ENCODE data around the gene GYPE.
"Not testable (repeated sequence)": the region's sequence is repeated elsewhere in the genome, so short reads cannot be mapped to it uniquely, and the experiment has no call there.

The GYPE gene

DNA sequence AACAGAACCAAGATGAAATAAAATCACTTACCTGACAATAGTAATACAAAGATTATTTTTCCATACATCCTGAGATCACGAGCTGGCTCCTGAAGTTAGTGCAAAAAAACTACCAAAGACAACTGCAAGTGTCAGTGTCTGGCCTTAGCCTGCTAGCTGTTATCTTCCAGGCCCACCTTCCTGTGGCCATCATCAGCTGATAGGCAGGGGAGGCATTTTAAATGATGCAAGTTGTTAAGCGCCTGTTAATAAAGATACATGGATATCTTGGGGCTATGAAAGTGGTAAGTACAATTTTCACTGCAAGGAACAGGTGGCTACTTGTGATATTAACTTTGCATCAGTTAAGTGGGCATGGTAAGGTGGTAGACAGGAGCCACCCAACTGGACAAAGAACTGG, at the start of gene GYPE:
GYPE (minus strand) TSS at position 120 of the 400 bp plus-strand sequence; CDS start at position 68, 52 bp downstream.
- not testable (repeated sequence) for DNase-seq (ENCODE audit: low spot score)

DNA sequence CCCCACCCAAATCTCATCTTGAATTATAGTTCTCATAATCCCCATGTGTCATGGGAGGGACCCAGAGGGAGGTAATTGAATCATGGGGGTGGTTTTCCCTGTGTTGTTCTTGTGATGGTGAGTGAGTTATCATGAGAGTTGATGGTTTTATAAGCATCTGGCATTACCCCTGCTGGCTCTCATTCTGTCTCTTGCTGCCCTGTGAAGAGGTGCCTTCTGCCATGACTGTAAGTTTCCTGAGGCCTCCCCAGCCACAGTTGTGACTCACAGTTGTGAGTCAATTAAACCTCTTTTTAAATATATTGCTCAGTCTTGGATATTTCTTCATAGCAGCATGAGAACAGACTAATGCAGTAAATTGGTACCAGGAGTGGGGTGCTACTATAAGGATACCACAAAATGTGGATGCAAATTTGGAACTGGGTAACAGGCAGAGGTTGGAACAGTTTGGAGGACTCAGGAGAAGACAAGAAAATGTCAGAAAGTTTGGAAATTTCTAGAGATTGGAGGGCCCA, 46.2 kb upstream of the GYPE start:
- DNase-seq (ENCODE audit: low spot score), result not testable (repeated sequence)

DNA sequence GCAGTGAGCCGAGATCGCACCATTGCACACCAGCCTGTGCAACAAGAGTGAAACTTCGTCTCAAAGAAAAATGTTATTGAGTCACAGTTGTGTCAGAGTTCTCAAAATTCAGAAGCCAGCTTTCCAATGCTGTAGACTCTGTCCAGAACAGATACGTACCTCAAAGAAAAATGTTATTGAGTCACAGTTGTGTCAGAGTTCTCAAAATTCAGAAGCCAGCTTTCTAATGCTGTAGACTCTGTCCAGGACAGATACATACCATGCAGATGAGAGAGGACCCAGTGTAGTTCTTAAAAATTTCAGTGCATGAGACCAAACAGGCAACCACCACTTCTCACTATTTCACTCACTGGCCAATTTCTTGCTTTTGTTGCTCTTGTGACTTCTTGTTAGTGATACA, 45.6 kb upstream of the GYPE start:
- DNase-seq (ENCODE audit: low spot score), result not testable (repeated sequence)

DNA sequence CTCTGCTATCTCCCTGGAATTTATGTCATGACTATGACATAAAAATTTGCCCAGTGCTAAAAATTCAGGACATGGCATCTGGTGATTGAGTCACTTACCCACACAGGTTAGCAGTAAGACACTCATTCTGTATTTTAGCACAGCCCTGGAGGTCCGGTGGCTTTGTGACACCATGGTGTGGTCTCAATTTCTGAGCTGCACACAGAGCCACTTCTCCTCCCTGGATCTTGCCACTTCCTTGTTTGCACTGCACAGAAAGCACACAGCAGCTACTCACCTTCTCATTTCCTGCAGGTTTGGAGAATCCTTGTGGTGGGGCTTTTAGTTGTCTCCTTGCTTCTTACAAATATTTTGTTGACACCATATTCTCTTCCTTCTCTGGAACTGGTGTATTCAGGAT, 44.8 kb upstream of the GYPE start:
- not testable (repeated sequence) for DNase-seq (ENCODE audit: low spot score)

DNA sequence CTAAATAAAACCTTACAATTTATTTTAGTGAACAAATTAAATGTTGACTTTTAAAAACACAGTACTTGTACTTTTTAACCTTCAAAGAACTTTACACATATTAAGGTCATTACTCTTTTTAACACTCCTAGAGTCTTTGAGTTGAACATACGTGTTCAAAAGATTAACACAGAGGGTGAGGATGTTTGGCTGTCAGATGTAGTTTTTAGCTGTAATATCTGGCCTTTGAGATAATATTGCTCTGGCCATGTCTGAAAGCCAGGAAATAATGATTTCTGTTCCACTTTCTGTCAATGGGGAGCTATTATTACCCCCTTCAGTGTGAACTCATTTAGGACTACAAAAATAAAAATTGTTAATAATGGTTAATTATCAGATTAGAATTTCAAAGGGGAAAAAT, 42.1 kb upstream of the GYPE start:
- DNase-seq (ENCODE audit: low spot score), result not testable (repeated sequence)

DNA sequence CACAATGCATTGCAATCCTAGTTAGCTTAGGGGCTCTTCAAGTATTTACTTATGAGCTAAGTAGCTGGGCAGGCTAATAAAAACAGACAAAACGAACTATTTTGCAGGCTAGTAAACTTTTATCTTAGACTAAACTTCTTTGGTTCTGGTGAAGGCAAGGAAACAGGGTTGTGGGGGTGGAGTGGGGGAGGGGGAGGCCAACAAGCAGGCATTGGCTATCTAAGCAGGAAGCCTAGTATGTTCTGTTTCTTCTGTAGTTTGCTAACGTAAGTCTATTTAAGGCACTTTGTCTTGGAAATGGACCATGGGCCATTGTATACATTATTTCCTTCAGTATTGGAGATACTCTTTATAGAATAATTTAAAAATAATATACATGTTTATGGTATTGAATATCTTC, 35.3 kb upstream of the GYPE start:
- DNase-seq (ENCODE audit: low spot score), result not testable (repeated sequence)

DNA sequence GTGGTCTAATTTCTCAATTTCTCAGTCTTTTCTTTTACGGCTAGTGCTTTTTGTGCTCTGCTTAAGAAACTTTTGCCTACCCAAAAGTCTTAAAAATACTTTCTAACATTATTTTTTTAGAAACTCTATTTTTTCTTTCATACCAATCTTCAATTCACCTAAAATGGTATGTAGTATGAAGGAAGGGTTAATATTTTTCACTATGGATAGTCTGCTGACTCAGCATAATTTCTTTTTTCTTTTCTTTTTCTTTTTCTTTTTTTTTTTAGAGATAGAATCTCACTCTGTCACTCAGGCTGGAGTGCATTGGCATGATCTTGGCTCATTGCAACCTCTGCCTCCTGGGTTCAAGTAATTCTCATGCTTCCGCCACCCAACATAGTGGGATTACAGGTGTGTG, 34.2 kb upstream of the GYPE start:
- DNase-seq (ENCODE audit: low spot score), result no peak

DNA sequence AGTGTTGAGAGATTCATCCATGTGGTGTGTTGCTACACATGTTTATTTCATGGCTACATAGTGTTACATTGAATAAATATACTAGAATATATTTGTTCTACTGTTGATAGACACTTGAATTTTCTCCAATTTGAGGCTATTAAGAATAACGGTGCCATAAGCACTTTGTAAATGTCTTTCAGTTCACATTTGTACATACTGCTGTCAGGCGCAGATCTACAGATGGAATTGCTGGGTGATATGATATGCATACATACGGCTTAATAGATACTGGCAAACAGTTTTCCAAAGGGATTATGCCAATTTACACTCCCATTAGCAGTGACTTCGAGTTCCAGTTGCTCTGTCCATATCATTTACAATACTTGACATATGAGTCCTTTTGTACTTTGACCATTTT, 33.5 kb upstream of the GYPE start:
- DNase-seq (ENCODE audit: low spot score), result not testable (repeated sequence)

DNA sequence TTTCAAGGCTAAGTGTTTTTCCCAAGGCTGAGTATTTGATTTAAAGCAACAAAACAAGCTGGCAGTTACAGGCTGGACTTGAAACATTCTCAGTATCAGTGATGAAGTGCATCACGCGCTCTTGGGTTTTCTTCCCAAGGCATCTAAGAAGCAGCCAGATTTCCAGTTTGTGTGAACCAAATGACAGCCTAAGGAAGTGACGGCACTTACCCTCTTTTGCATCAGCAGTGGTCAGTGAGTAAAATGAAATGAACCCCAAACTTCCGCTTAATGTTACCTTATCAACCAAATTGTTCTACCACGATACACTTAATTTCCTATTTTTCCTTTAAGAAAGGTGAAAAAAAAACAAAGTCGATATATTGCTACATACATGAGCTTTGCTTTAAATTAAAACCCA, 15.8 kb upstream of the GYPE start:
- DNase-seq (ENCODE audit: low spot score), result no peak

DNA sequence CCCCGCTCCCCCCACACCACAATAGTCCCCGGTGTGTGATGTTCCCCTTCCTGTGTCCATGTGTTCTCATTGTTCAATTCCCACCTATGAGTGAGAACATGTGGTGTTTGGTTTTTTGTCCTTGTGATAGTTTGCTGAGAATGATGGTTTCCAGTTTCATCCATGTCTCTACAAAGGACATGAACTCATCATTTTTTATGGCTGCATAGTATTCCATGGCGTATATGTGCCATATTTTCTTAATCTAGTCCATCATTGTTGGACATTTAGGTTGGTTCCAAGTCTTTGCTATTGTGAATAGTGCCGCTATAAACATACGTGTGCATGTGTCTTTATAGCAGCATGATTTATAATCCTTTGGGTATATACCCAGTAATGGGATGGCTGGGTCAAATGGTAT, 11.1 kb upstream of the GYPE start:
- DNase-seq (ENCODE audit: low spot score), result not testable (repeated sequence)

DNA sequence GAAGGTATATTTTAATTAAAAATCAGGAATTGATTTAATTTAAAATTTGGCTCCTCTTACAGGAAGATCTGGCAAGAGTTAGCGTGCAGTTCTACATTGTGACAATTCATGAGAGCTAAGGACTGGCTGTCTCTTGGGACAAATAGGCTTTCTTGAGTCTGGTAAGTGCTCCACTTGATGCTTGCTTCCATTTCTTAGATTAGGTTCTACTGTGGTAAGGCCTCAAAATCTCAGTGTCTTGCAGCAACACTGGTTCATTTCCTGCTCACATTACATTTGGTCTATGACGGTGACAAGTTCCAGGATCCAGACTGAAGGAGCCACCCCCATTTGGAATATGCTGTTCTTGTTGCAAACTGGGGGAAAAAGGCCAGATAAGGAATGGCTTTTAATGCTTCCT, 7.1 kb upstream of the GYPE start:
- not testable (repeated sequence) for DNase-seq (ENCODE audit: low spot score)

DNA sequence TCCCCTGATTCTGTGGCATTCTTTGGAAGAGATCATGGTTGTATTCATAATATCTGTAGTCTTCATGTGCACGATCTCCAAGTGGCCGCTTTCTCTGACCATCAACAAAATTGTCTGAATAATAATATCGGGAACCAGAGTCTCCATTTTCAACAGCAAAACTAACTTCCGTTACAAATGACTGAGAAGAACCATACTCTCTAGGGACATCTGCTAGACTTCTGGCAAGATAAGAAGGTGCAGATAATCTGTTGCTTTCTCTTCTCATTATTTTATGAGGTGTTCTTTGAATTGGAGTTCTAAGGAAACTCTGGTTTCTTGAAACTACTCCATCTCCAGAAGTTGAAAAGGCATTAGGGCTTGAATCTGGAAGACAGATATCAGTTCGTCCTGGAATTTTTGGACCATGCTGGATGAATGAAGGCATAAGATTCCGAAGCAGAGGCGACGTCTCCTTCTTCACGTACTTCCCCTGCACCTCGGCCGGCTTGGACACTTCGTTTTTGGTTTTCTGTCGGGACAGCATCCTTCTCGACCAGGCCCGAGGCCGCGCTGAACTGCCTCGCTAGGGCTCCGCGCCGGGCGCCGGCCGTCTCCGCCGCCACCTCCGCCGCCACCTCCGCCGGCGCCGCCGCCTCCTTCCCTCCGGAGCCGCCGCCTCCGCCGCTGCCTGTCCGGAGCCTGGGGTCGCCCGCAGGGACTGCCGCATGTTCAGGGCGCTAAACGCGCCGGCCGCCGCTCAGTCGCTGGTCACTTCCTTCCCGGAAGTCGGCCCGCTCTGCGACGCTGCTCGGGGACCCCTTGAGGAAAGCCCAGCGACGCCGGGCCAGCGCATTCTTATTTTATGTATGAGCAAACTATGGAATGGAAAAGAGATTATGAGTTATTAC, 6.4 kb upstream of the GYPE start:
- peak; percentile 43 for DNase-seq (ENCODE audit: low spot score)

DNA sequence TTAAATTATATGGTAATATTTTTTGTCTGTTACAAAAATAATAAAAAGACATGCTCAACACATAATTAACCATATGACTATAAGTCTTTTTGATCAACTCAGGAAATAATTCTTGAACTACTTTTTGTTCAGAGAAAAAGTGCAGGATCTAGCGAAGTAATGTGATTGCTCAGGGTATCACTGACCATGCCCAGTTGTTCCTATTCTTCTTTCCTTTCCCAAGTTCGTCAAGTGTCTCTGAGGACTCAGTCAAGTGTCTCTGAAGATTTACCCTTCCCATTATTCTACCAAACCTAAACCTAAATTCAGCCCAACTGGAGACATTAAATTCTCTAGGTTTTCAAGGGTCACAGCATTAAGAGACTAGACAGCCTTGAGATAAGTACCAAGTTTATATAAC, 5.5 kb upstream of the GYPE start:
- not testable (repeated sequence) for DNase-seq (ENCODE audit: low spot score)

DNA sequence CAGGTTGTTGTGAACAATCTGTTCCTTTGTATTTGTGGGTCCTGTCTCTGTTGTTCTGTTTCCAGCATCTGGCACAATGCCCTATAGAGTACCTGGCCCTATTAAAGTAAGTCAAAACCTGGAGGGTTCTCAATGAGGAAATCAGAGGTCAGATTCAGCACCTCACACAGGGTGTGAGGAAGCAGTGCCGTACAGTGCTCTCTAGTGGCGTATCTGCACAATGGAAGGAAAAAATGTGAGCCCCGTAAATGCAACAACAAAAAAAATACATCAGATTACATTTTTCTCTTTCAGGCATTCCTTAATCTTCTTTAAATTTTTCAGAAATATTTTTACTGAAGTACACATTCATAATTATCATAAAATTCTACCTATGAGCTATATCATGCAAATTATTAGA, 2.5 kb upstream of the GYPE start:
- not testable (repeated sequence) for DNase-seq (ENCODE audit: low spot score)

DNA sequence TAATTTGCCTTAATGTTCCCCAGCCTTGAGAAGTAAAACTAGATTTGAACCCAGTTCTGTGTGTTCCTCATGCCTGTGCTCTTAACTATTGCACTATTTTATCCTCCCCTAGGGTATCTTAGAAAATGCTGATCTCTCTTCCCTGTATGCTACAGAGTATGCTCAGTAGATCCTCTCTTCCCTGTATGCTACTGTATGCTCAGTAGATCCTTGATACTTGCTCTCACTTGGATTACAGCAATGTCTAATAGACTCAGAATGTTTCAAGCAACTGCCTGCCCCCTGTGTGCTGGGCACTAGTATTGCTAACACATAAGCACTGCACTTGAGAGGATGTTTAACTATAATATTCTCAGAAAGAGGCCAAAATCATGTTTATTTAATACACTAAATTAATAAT, 928 bp downstream of the GYPE start:
- not testable (repeated sequence) for DNase-seq (ENCODE audit: low spot score)

DNA sequence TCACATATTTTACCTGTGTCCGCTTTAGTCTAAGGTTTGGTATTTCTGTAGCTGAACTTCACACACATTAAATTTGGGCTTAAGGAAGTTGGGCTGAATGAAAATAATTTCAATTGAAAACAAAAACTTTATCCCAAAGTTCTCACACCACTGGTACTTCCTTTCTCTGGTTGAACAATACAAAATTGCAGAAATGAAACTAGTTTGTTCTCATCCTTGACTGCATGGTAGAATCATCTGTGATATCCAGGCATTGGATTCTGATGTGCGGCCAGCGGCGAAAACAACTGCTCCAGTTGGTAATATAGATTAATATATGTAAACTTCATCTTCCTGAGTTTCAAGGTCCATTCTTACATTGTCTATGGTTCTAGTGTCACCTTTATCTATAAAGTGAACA, 15.0 kb downstream of the GYPE start:
- not testable (repeated sequence) for DNase-seq (ENCODE audit: low spot score)

DNA sequence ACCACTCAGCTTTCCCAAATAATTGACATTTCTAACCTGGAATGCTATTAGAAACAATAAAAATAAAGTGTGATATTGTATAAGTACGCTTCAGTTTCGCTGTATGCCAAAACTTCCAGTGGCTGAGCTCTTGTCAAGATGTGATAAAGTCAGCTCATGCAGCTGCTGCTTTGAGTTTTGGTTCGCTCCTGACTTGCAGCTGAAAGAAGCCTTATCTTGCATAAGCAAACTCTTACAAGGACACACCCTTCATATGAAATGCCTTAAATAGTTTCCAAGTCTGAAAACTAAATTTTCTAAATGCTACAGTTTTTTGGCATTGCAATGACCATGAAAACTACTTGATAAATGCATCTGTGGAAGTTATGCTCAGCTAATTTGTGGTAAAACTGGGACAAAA, 17.2 kb downstream of the GYPE start:
- DNase-seq (ENCODE audit: low spot score), result not testable (repeated sequence)

DNA sequence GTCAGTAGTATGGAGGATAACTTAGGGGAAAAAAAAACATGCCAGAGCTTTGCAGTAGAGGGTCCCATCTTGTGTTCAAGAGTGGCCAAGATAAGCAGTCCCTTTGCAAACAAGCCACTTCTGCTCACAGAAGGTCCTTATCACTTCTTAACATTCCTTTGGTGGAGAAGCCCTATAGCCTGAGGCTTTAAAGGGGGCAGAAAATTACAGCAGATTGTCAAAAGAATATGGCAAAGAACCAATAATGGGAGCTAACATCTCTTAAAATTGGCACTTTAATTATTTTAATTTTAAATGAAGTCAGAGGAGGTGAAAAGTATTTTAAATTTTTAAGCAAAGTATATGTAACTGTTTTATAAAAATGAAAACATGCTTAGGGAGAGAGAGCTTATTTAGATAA, 20.4 kb downstream of the GYPE start:
- DNase-seq (ENCODE audit: low spot score), result not testable (repeated sequence)

DNA sequence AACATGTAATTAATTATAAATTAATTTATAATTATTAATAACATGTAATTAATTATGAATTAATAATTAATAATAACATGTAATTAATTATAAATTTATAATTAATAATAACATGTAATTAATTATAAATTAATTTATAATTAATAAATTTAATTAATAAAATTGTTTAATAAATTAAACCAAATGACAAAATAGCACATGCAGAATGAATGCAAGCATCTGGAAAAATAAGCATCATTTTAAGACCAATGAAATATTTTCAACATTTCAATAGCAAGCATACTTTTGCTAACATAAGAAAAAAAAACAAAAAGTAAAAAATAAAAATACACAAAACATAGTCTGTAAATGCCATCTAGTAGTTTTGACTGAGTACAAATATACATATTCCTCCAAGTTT, 21.8 kb downstream of the GYPE start:
- DNase-seq (ENCODE audit: low spot score), result no peak

DNA sequence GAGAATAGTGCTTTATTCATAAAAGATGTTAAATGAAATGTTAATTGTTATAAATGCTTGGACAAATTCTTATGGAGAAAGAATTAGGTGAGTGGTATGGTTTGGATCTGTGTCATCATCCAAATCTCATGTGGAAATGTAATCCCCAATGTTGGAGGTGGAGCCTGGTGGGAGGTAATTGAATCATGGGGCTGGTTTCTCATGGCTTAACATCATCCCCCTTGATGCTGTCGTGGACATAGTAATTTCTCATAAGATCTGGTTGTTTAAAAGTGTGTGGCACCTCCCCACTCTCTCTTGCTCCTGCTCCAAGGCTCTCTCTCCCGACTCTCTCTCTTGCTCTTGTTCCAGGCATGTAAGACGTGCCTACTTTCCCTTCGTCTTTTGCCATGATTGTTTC, 22.5 kb downstream of the GYPE start:
- no peak for DNase-seq (ENCODE audit: low spot score)

DNA sequence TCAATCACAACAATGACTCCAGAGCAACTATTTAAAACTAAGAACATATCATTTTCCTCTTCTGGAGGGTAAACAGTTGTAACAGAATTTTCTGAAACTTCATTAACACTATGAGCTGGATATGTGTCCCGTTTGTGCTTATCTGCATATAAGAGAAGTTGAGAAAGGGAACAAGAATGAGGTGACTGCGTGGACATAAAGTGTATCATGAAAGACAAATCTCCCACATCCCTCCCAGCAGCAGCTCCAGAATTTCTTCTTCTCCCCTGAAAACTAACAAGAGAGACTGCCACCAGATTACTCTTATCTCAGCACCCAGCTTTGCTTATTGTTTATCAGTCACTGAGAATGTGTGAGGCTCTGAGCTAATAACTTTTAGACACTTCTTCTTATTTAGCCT, 25.8 kb downstream of the GYPE start:
- DNase-seq (ENCODE audit: low spot score), result not testable (repeated sequence)

DNA sequence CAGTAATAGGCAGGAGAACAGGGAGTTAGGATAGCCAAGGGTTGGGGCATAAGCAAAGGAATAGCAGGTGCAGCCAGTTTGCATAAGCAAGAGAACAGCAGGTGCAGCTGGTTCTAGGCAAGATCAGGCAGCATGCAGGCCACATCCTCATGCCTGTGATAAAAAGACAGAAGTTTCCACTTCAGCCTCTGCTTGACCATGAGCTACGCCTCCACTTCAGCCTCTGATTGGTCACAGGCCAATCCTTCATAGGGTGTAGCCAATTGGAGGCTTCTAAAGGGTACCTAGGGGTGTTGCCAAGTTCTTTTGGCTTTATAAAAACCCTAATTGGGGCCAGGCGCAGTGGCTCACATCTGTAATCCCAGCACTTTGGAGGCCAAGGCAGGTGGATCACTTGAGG, 30.0 kb downstream of the GYPE start:
- not testable (repeated sequence) for DNase-seq (ENCODE audit: low spot score)

DNA sequence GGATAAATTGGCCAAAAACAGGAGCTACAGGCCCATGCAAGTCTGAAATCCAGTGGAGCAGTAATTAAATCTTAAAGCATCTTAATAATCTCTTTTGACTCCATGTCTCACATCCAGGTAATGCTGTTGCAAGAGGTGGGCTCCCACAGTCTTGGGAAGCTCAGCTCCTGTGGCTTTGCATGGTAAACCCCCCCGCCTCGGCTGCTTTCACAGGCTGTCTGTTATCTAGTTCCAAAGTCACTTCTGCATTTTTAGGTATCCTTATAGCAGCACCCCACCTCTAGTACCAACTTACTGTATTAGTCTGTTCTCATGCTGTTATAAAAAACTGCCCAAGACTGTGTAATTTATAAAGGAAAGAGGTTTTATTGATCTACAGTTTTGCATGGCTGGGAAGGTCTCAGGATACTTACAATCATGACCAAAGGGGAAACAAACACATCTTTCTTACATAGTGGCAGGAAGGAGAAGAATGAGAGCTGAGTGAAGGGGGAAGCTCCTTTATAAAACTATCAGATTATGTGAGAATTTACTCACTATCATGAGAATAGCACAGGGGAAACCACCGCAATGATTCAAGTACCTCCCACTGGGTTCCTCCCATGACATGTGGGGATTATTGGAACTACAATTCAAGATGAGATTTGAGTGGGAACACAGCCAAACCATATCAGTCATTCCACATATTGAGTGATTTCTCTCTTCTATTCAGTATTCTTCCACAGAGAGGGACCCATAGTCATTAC, 34.7 kb downstream of the GYPE start:
- DNase-seq (ENCODE audit: low spot score), result not testable (repeated sequence)
